ENCODE measurements around the gene ATP6V1B1.

GRCh38 chr2:70887550-70888246 lies 48.0 kb upstream of the ATP6V1B1 start:
- TF ChIP-seq ZNF766 (CRISPR knock-in tag; IDR thresholded peaks at IDR 0.05; ENCODE audit: borderline replicate concordance), result no peak
- no peak for TF ChIP-seq GATA4 (IDR thresholded peaks at IDR 0.05; ENCODE audit: borderline replicate concordance, low read depth)
- peak; percentile 56; the same call in 1 of the 2 replicates for TF ChIP-seq ERF (CRISPR knock-in tag; IDR thresholded peaks at IDR 0.05)
- TF ChIP-seq POLR2AphosphoS5 (IDR thresholded peaks at IDR 0.05; ENCODE audit: low read depth, low read length), result 0 out of 2 replicates have a peak, but pooled peaks have one; percentile 31
- no peak for TF ChIP-seq RAD21 (CRISPR knock-in tag; IDR thresholded peaks at IDR 0.05)
- TF ChIP-seq CTCF (CRISPR knock-in tag; IDR thresholded peaks at IDR 0.05), result peak; percentile 9; the same call in 1 of the 2 replicates
- TF ChIP-seq YEATS2 (CRISPR knock-in tag; IDR thresholded peaks at IDR 0.05; ENCODE audit: borderline replicate concordance), result no peak
- no peak for TF ChIP-seq MLX (CRISPR knock-in tag; IDR thresholded peaks at IDR 0.05)

Data from HepG2 (cell line).